ENCODE measurements around the gene DPP6.
"Not testable (repeated sequence)": the region's sequence is repeated elsewhere in the genome, so short reads cannot be mapped to it uniquely, and the experiment has no call there.

- TF ChIP-seq POLR2AphosphoS5 (IDR thresholded peaks at IDR 0.05; ENCODE audit: low read depth, low read length); POLR2A (IDR thresholded peaks at IDR 0.05; ENCODE audit: low read depth, low read length); TAF1 (IDR thresholded peaks at IDR 0.05; ENCODE audit: low read depth, low read length); PAX5 (IDR thresholded peaks at IDR 0.05; ENCODE audit: insufficient read depth, low read length, severe bottlenecking); SPI1 (IDR thresholded peaks at IDR 0.05; ENCODE audit: low read depth, low read length): not testable (repeated sequence)
Observed at GRCh38 chr7:154151306-154151705, 99.1 kb downstream of the DPP6 start.
